Activated CD8-positive, alpha-beta memory T cell treated with anti-CD3 and anti-CD28 coated beads, Interleukin-2, amount 50 U/mL, for 24 hours (primary cell): ENCODE data around the gene RPP40.

Experiments used
- DNase-seq: peaks from one replicate; pipeline ENCODE4 v3.0.0-alpha.2; 2020; ENCODE audit errors: extremely low read depth

Gene RPP40

DNA sequence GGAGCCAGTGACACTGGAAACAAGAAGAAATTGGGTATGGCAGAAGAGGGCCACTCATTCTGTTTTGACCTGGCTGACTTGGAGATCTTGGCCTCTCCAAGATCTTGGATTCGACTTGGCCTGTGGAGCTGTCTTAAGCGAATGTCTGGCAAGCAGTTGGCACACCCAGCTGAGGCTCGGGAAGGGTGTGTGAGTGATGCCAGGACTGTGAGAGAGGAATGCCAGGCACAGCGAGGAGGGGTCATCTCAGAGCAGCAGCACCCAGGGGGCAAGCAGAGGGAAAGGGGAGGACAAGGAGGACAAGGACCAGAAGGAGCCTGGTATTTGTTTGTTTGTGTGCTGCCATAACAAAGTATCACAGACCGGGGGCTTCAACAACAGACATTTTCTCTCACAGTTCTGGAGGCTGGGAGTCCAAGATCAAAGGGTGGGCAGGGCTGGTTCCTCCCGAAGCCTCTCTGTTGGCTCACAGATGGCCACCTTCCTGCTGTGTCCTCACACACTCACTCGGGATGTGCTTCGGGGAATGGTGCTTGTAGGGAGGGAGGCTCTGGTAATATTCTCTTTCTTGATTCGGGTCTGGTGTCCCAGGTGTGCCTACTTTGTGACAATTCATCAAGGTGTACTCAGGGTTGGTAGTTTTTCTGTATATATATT is 33.0 kb downstream of the RPP40 start:
- no peak for DNase-seq

DNA sequence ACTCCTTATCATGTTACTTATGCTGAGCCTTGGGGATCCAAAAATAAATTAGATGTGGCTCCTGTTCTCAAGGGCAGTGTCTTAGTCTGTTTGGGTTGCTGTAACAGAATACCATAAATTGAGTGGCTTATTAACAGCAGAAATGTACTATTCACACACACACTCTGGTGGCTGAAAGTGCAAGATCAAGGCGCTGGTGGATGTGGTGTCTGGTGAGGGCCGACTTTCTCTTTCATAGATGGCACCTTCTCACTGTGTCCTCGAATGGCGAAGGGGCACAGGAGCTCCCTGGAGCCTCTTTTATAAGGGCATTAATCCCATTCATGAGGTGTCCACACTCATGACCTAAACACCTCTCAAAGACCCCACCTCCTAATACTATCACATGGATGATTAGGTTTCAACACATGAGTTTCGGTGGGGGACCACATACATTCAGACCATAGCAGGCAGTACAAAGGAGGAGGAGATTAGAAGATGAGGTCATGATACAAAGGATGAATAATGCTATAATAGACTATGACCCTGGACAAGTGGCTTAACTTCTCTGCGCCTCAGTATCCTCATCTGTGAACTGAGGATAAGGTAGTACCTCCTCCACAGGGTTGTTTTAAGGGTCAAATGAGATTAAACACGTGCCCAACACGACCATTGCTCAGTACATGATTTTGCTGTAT is 34.1 kb downstream of the RPP40 start:
- no peak for DNase-seq

DNA sequence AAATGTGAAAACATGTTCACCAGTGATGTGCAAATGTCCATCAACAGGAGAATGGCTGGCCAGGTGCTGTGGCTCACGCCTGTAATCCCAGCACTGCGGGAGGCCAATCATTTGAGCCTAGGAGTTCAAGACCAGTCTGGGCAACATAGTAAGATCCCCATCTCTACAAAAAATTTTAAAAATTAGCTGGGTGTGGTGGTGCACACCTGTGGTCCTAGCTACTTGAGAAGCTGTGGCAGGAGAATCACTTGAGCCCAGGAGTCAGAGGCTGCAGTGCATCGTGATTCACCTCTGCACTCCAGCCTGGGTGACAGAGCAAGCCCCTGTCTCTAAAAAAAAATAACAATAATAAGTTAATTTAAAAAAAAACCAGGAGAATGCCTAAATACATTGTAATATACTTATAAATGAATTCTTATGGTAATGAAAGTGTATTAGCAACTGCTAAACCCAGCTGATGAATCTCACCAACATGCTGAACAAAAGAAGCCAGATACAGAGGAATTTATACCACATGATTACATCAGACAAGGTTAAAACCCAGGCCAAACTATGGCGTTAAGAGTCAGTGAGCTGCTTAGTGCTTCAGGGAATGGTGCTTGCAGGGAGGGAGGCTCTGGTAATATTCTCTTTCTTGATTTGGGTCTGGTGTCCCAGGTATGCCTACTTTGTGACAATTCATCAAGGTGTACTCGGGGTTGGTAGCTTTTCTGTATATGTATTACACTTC is 36.4 kb downstream of the RPP40 start:
- DNase-seq, result no peak

DNA sequence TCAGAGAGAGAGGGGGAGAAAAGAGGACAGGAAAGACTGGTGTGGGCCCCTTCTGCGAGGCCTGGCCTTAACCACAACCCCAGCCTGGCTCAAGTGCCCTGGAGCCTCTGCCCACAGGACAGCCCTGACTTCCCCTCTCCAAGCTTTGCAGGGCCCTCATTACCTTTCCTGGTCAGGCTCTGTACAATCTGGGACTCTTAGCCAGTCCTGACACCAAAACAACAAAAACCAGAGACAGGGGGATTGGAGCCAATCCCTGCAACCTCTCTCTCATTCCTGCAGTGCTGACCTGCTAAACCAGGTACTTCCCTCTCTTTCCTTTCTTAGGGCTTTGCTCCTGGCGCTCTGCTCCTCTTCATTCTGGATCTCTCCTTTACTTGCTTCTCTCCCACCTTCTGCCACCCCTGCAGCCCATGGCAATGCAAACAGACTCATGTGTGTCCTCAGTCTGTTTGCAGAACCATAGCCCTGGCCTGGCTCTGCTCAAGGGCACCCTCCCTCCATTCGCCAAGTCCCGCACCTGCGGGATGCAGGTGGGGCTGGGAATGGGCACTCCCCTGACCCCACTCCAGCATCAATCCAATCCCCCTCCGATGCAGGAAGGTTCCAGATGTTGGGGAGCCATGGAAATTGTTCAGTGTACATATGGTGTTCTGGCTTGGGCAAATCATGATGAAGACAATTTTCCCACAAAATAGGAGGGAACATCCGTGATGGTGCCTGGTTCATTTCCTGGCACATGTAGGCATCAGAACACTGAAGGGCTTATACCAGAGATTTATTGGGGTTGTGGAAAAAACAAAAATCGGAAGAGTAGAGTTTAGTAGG is 38.1 kb downstream of the RPP40 start:
- DNase-seq, result no peak

- no peak for DNase-seq
Measured at GRCh38 chr6:4964675-4965561, 38.9 kb downstream of the RPP40 start.

- no peak for DNase-seq
Measured at GRCh38 chr6:4962905-4963304, 40.9 kb downstream of the RPP40 start.

GRCh38 chr6:4961322-4962168 is 42.3 kb downstream of the RPP40 start:
- no peak for DNase-seq

DNA sequence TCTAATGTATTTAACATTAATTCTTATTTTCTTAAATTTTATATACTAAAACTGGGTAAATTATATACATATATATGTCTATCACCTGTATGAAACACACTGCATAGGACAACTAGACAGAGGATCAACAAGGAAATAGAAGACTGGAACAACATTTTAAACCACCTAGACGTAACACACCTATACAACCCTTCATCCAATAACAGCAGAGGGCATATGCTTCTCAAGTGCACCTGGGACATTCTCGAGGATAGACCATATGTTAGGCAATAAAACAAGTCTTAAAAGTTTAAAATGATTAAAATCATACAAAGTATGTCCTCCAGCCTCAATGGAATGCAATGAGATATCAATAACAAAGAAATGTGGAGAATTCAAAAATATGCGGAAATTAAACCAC is 45.2 kb downstream of the RPP40 start:
- no peak for DNase-seq

- DNase-seq, result no peak
Measured at GRCh38 chr6:4957521-4958231, 46.2 kb downstream of the RPP40 start.

DNA sequence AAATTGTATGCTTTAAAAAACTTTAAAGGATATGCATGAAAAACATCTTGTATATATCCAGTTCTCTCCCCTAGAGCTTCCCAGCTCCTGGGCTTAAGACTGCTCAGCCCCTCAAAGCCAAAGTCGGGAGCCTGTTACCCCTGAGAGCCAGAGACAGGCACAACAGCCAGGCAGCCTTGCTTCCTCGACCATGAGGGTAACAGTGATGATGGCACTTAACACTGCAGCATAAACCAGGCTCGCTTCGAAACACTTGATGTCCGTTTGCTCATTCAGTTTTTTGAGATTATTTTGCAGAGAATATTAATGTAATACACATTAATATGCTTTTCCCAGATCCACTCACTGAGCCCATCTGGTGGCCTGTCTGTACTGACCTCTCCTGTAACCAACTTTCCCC is 47.2 kb downstream of the RPP40 start:
- DNase-seq, result no peak

DNA sequence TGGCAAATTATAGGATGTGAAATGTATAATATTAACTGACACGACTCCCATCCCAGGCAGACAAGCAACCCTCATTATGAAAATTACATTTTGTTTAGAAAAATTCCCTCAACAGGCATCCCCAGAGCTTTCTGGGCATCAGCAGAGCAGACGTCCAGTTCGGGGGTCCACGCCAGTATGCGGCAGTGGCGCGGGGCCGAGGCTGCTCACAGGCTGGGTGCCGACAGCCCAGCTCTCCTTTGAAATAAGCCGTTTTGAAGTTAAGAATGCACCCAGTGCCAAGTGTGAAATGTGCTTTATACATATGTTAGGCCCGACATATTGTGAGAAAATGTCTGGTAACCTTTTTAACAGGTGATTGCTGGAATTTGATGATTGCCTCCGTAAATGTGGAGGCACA is 50.4 kb downstream of the RPP40 start:
- no peak for DNase-seq

DNA sequence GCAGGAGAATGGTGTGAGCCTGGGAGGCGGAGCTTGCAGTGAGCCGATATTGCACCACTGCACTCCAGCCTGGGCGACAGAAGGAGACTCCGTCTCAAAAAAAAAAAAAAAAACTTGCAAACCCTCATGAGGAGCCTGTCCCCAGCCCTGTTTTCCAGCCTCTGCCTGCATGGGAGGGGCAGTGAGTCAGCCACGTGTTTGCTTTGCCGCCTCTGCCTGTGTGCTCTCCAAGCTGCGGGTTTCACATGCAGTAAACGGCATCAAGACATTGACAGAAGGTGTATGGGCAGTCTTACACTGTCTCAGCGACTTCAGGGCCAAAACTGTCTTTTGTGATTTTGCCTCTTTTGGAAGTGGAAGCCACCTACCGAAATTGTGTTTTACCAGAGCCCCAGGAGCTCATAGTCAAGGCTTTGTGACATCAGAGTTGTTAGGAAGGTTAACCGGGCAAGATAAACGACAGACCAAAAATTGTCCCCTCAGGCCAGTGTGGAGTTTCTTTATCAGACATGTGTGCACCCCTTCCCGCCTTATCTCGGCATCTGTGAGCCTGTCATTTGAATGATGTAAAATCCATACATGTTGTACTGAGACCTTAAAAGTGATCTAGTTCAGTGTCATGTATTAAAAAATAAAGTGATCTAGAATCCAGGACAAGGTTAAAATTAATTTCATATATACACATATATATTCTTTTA is 52.9 kb downstream of the RPP40 start:
- no peak for DNase-seq

DNA sequence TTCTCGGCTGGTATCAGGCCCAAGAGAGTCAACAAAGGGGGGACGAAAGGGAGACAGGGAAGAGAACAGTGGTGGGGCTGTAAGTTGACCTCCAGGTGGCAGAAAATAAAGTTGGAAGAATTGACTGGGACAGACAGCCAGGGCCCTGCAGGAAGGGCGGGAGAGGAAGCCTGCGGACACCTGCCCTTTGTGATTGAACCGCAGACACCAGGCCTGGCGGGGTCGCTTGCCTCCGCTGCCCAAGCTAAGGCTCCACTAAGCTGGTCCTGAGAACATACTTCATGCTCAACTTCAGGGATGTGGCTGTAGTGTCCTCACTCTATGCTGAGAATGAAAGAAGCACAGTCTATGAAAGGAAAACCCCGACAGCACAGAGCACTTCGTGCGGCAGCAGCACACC is 53.8 kb downstream of the RPP40 start:
- DNase-seq, result no peak

DNA sequence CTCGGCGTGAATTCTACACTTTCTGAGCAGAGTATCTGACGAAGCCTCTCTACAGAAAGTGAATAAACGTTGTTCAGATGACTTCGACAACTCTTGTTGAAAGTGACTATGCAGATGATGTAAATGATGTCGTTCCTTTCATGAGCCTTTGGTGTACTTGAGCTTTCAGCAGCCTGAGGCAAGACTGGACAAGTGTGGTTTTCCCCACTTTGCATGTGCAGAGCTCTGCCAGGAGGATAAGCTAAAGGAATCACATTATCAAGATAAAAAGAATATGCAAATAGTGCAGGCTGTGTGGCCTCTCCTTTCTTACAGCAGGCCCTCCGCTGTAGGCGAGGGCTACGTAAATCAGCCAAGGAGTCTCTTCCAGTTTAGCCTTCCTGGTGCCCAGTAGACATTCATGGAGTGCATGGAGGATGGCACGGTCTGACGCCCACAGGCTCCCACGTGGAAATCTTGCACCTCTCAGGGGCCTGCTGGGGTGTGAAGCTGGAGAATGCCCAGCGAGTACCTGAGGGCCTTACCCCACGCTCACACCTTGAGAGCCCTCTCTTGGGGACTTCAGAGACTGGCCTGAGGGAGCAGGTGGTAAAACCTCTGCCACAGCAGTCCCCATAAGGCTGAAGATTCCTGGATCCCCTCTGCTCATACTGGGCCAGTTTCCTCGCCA is 54.9 kb downstream of the RPP40 start:
- no peak for DNase-seq

DNA sequence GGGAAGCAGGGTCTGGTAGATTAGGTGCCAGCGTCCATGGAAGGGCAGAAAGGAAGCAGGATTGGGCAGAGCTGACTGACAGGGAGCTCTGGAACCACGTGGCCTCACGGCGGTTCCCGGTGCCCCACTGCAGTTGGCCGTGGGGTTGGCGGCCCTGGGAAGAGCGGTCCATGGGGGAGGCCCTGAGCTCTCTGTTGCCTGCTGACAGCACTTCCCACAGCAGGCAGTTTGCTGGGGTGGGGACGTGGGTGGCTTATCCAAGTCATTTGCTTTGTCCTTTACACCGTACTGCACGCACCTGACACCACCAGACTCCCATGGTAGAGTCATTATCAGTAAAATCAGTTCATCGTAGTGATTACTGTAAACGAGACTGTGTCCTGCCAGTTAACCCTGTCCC is 56.1 kb downstream of the RPP40 start:
- no peak for DNase-seq

DNA sequence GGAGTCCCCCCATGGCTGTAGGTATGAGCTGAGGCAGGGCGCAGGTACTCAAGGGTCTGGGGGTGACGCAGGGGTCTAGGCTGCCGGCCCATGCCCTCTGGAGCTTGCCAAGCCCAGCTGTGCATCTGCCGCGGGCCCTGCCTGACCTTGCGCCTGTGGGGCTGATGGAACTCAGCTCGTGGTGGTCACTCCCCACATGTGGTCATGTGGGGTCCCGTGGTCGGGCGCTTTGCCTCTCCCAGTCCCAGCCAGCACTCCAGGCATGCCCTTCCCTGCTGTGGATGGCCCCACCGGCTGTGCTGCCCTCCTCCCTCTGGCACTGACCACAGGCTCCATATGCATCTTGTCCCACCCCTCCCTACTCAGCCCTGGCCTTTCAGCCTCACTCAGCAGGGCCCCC is 57.3 kb downstream of the RPP40 start:
- DNase-seq, result no peak
